Liver (tissue), 9 donors: ENCODE measurements around the gene EGFR. TPM values are rescaled to one million over a fixed set of nuclear protein-coding genes. Genes with fewer than 3 reads are reported as not detected.

Source experiments
- DNase-seq: peaks from one replicate; pipeline ENCODE4 v3.0.0-alpha.2; 2017; ENCODE audit warnings: low spot score
- H3K27ac ChIP-seq, 2 donors: one replicate each; pipeline ENCODE4 v1.7.0; 2013; ENCODE audit warnings: inconsistent platforms in 2 of 2, low read length in 2 of 2, control low read depth in 1 of 2, low read depth in 1 of 2, mild to moderate bottlenecking in 1 of 2
- H3K27me3 ChIP-seq, 4 donors: one replicate each; pipeline versions ENCODE4 v1.6.1 to v1.7.0; 2013; ENCODE audit warnings: low read length in 3 of 4, inconsistent platforms in 1 of 4, mild to moderate bottlenecking in 1 of 4, moderate library complexity in 1 of 4; ENCODE audit not compliant: control insufficient read depth in 4 of 4, insufficient read depth in 4 of 4
- H3K36me3 ChIP-seq, 4 donors: one replicate each; pipeline versions ENCODE4 v1.6.1 to v1.7.0; 2013; ENCODE audit warnings: low read length in 3 of 4, mild to moderate bottlenecking in 3 of 4, low read depth in 1 of 4, moderate library complexity in 1 of 4; ENCODE audit not compliant: control insufficient read depth in 4 of 4, insufficient read depth in 3 of 4
- H3K4me1 ChIP-seq, 4 donors: one replicate each; pipeline versions ENCODE4 v1.6.1 to v1.7.0; 2013; ENCODE audit warnings: low read length in 3 of 4, mild to moderate bottlenecking in 3 of 4, moderate library complexity in 1 of 4; ENCODE audit not compliant: control insufficient read depth in 4 of 4, insufficient read depth in 4 of 4
- H3K4me3 ChIP-seq, 3 donors: one replicate each; pipeline versions ENCODE4 v1.6.1 to v1.7.0; 2013; ENCODE audit warnings: low read length in 3 of 3, control low read depth in 1 of 3, low read depth in 1 of 3, mild to moderate bottlenecking in 1 of 3
- H3K9ac ChIP-seq, 2 donors: one replicate each; pipeline ENCODE4 v1.7.0; 2013; ENCODE audit warnings: low read length in 2 of 2, mild to moderate bottlenecking in 2 of 2, moderate library complexity in 2 of 2, control low read depth in 1 of 2, low read depth in 1 of 2
- H3K9me3 ChIP-seq, 4 donors: one replicate each; pipeline versions ENCODE4 v1.6.1 to v1.7.0; 2013; ENCODE audit warnings: low read length in 3 of 4; ENCODE audit not compliant: control insufficient read depth in 4 of 4
- ATF3 ChIP-seq: IDR thresholded peaks from 2 replicates; pipeline ENCODE4 v1.6.1; 2016; ENCODE audit warnings: antibody characterized with exemption
- CTCF ChIP-seq: fragments of 150-350 bp; IDR thresholded peaks from 2 replicates; pipeline ENCODE4 v1.5.1; 2017; ENCODE audit warnings: improper control_type of control experiment, low read depth, low read length; ENCODE audit not compliant: missing input control
- FOXA1 ChIP-seq: IDR thresholded peaks from 2 replicates; pipeline ENCODE4 v1.6.1; 2016; ENCODE audit warnings: antibody characterized with exemption
- FOXA2 ChIP-seq: IDR thresholded peaks from 2 replicates; pipeline ENCODE4 v1.6.1; 2016; ENCODE audit warnings: antibody characterized with exemption
- GABPA ChIP-seq, 2 donors: IDR thresholded peaks in 1 of 2; conservative IDR thresholded peaks in 1 of 2; 2 replicates each; pipeline ENCODE4 v1.6.1; 2016; ENCODE audit warnings: antibody characterized with exemption in 2 of 2, mild to moderate bottlenecking in 1 of 2, moderate library complexity in 1 of 2
- HNF4A ChIP-seq, 2 donors: conservative IDR thresholded peaks; 2 replicates each; pipeline ENCODE4 v1.6.1; 2016; ENCODE audit warnings: antibody characterized with exemption in 2 of 2, mild to moderate bottlenecking in 2 of 2
- HNF4G ChIP-seq: IDR thresholded peaks from 2 replicates; pipeline ENCODE4 v1.6.1; 2016; ENCODE audit warnings: antibody characterized with exemption
- JUND ChIP-seq, 2 donors: IDR thresholded peaks; 2 replicates each; pipeline ENCODE4 v1.6.1; 2016; ENCODE audit warnings: antibody characterized with exemption in 2 of 2
- MAX ChIP-seq: IDR thresholded peaks from 2 replicates; pipeline ENCODE4 v1.6.1; 2016; ENCODE audit warnings: antibody characterized with exemption
- NR2F2 ChIP-seq: IDR thresholded peaks from 2 replicates; pipeline ENCODE4 v1.6.1; 2016; ENCODE audit warnings: antibody characterized with exemption
- RAD21 ChIP-seq, 2 donors: IDR thresholded peaks; 2 replicates each; pipeline ENCODE4 v1.6.1; 2016; ENCODE audit warnings: antibody characterized with exemption in 2 of 2, mild to moderate bottlenecking in 2 of 2
- REST ChIP-seq: IDR thresholded peaks from 2 replicates; pipeline ENCODE4 v1.6.1; 2016; ENCODE audit warnings: antibody characterized with exemption, mild to moderate bottlenecking
- RXRA ChIP-seq, 2 donors: IDR thresholded peaks; 2 replicates each; pipeline ENCODE4 v1.6.1; 2017 to 2018; ENCODE audit warnings: antibody characterized with exemption in 2 of 2, mild to moderate bottlenecking in 1 of 2
- SP1 ChIP-seq: IDR thresholded peaks from 2 replicates; pipeline ENCODE4 v1.6.1; 2018; ENCODE audit warnings: antibody characterized with exemption, mild to moderate bottlenecking
- YY1 ChIP-seq: IDR thresholded peaks from 2 replicates; pipeline ENCODE4 v1.6.1; 2016; ENCODE audit warnings: antibody characterized with exemption, mild to moderate bottlenecking
- WGBS: extraction: QIAGEN DNeasy Blood & Tissue Kit; methylation state at CpG from one replicate; pipeline ENCODE4 v1.1.7; 2013; 5-methylcytosine and 5-hydroxymethylcytosine counted together
- polyA plus RNA-seq, 2 donors: library from polyadenylated mRNA; stranded (reverse) in 1 of 2; unstranded in 1 of 2; fragments of 200-250 nt in 1 of 2; fragments of >200 nt in 1 of 2; fragmentation: Nextera tagmentation in 1 of 2; extraction: Ambion mirVana in 1 of 2; gene quantifications; one replicate each; pipeline versions ENCODE4 v1.2.1 to v1.2.3, GENCODE V29; 2013 to 2015
- total RNA-seq, 2 donors: library from RNA; depleted of rRNA; stranded (reverse); fragments of >200 nt; gene quantifications; one replicate each; pipeline ENCODE4 v1.2.3, GENCODE V29; 2014
- donor health status: healthy.
- donor health status: healthy.
- donor health status: healthy.
- donor health status: healthy.
- donor health status: healthy.

The EGFR gene
- total and polyA plus RNA-seq, 4 donors = 22.6 to 37.0 (median 27.7) TPM

GRCh38 chr7:55121249-55121648 lies 102.4 kb downstream of the EGFR start:
- no peak for DNase-seq
- H3K27ac ChIP-seq = peak overlapping the region; percentile 86 to 96
- TF ChIP-seq NR2F2 (no peak), FOXA1 (no peak), REST (no peak), HNF4G (no peak), HNF4A (conservative IDR thresholded peaks at IDR 0.05) (no peak), MAX (no peak), JUND (IDR thresholded peaks at IDR 0.05) (no peak), RXRA (IDR thresholded peaks at IDR 0.05) (no peak), YY1 (no peak), ATF3 (no peak), FOXA2 (no peak)
- H3K4me3 ChIP-seq = no peak overlapping the region
- H3K9me3 ChIP-seq = no peaks in the 10 kb centered on the region
- 75% methylated on average over 5 of the region's 5 CpGs for WGBS
- peak overlapping the region in 1 of 2 donors; percentile 7 for H3K9ac ChIP-seq
- no peaks in the 10 kb centered on the region for H3K27me3 ChIP-seq
- H3K36me3 ChIP-seq = peaks cover 0 to 3% (median 0%) of the 10 kb centered on the region in 4 donors
- peaks cover 0 to 22% (median 2%) of the 10 kb centered on the region in 4 donors for H3K4me1 ChIP-seq

- H3K4me3 ChIP-seq = no peak overlapping the region
- no peaks in the 10 kb centered on the region for H3K9me3 ChIP-seq
- no peak for DNase-seq
- TF ChIP-seq MAX (no peak), JUND (IDR thresholded peaks at IDR 0.05) (no peak), CTCF (no peak), YY1 (no peak), RAD21 (IDR thresholded peaks at IDR 0.05) (no peak), HNF4A (conservative IDR thresholded peaks at IDR 0.05) (no peak), HNF4G (no peak), RXRA (IDR thresholded peaks at IDR 0.05) (no peak), SP1 (no peak), ATF3 (no peak), FOXA2 (no peak), NR2F2 (no peak), GABPA (IDR thresholded peaks at IDR 0.05 in 1 of 2, conservative IDR thresholded peaks at IDR 0.05 in 1 of 2) (no peak)
- H3K4me1 ChIP-seq = peaks cover 0 to 22% (median 3%) of the 10 kb centered on the region in 4 donors
- H3K9ac ChIP-seq = no peak overlapping the region
- H3K27ac ChIP-seq = peak overlapping the region; percentile 86 to 96
- peaks cover 0 to 3% (median 0%) of the 10 kb centered on the region in 4 donors for H3K36me3 ChIP-seq
- no peaks in the 10 kb centered on the region for H3K27me3 ChIP-seq
- WGBS = 93% methylated on average over 7 of the region's 7 CpGs
Measured at GRCh38 chr7:55122263-55122662, 103.4 kb downstream of the EGFR start.
